ENCODE results near the gene HMCN1. TPM values are rescaled to one million over a fixed set of nuclear protein-coding genes. Genes with fewer than 3 reads are reported as not detected.

Gene HMCN1
- total and polyA plus RNA-seq, 9 donors: 1.4 to 26.6 (median 3.8) TPM

GRCh38 chr1:186112280-186112679 is 378.1 kb downstream of the HMCN1 start:
- no peaks in the 10 kb centered on the region for H3K9me3 ChIP-seq
- no peaks in the 10 kb centered on the region for H3K36me3 ChIP-seq
- 98 to 100% (median 100%) methylated on average over 2 of the region's 2 CpGs for WGBS, 3 donors
- H3K27ac ChIP-seq: no peak overlapping the region
- DNase-seq: no peak
- intact Hi-C loops (cut with DNase I): no loop called here
- H3K4me3 ChIP-seq: no peak overlapping the region
- TF ChIP-seq POLR2A (IDR thresholded peaks at IDR 0.05) (no peak), CTCF (IDR thresholded peaks at IDR 0.05) (no peak), EP300 (IDR thresholded peaks at IDR 0.05) (no peak)
- H3K4me1 ChIP-seq (ENCODE audit: insufficient read depth): no peaks in the 10 kb centered on the region
- H3K27me3 ChIP-seq: no peaks in the 10 kb centered on the region

DNA sequence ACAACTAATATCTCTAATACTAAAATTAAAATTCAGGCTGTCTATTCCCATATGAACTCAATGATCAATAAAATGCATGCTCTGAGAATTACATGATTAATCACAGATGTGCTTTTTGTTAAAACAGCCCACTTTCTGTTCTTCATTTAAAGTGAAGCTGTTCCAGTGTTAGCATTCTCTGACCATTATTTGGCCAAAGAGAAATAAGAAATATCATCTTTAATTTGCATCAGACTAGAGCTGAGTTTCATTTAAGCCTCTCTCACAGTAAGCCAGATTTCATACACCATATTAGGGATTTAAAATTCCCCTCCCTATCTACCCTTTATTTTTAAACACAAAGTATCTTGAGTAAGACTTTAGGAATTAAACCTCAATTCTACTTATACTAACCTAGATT is 379.3 kb downstream of the HMCN1 start:
- Histone ChIP-seq H3K27ac (no peak overlapping the region), H3K9me3 (no peaks in the 10 kb centered on the region), H3K4me3 (no peak overlapping the region), H3K4me1 (ENCODE audit: insufficient read depth) (no peaks in the 10 kb centered on the region), H3K36me3 (no peaks in the 10 kb centered on the region), H3K27me3 (no peaks in the 10 kb centered on the region)
- TF ChIP-seq CTCF (IDR thresholded peaks at IDR 0.05): no peak
- TF ChIP-seq EP300 (IDR thresholded peaks at IDR 0.05): no peak
- no peak for TF ChIP-seq POLR2A (IDR thresholded peaks at IDR 0.05)
- intact Hi-C loops (cut with DNase I): no loop called here
- no peak for DNase-seq

GRCh38 chr1:186118724-186119123 is 384.5 kb downstream of the HMCN1 start:
- DNase-seq: no peak
- TF ChIP-seq CTCF (IDR thresholded peaks at IDR 0.05) (no peak), EP300 (IDR thresholded peaks at IDR 0.05) (no peak), POLR2A (IDR thresholded peaks at IDR 0.05) (no peak)
- Histone ChIP-seq H3K9me3 (no peaks in the 10 kb centered on the region), H3K36me3 (no peaks in the 10 kb centered on the region), H3K4me3 (no peak overlapping the region), H3K27ac (no peak overlapping the region), H3K27me3 (no peaks in the 10 kb centered on the region), H3K4me1 (ENCODE audit: insufficient read depth) (no peaks in the 10 kb centered on the region)
- WGBS, 3 donors: 93 to 100% (median 97%) methylated on average over 1 of the region's 1 CpG
- intact Hi-C loops (cut with DNase I): no loop called here

- TF ChIP-seq EP300 (IDR thresholded peaks at IDR 0.05): no peak
- no peak for TF ChIP-seq CTCF (IDR thresholded peaks at IDR 0.05)
- no peak for TF ChIP-seq POLR2A (IDR thresholded peaks at IDR 0.05)
- no peak overlapping the region for H3K4me3 ChIP-seq
- no peaks in the 10 kb centered on the region for H3K4me1 ChIP-seq (ENCODE audit: insufficient read depth)
- WGBS, 3 donors: 95 to 96% (median 96%) methylated on average over 9 of the region's 9 CpGs
- no peak overlapping the region for H3K27ac ChIP-seq
- intact Hi-C loops (cut with DNase I): no loop called here
- H3K36me3 ChIP-seq: no peaks in the 10 kb centered on the region
- H3K27me3 ChIP-seq: no peaks in the 10 kb centered on the region
- no peaks in the 10 kb centered on the region for H3K9me3 ChIP-seq
- no peak for DNase-seq
Observed at GRCh38 chr1:186122837-186123236, 388.6 kb downstream of the HMCN1 start.

DNA sequence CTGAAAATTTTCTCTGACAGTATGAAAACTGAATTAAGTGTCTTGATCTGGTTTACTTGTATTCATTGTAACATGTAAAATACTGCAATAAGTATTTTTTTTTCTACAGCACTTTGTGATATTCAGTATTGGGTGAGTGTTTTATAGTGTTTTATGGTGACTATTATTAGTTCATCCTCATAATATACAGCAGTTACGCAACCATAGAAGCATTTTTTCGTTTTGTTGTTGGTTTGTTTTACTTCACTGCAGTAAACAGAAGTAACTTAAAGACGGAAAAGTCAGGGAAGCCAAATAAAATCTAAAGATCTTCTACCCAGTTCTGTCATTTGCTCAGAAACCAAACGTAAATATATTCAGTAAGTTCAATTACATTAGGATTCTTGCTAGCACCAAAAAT is 390.8 kb downstream of the HMCN1 start:
- WGBS, 3 donors: 86 to 87% (median 87%) methylated on average over 4 of the region's 4 CpGs
- Histone ChIP-seq H3K27ac (no peak overlapping the region), H3K4me1 (ENCODE audit: insufficient read depth) (no peaks in the 10 kb centered on the region), H3K27me3 (no peaks in the 10 kb centered on the region), H3K36me3 (no peaks in the 10 kb centered on the region), H3K4me3 (no peak overlapping the region), H3K9me3 (no peaks in the 10 kb centered on the region)
- no peak for TF ChIP-seq CTCF (IDR thresholded peaks at IDR 0.05)
- TF ChIP-seq EP300 (IDR thresholded peaks at IDR 0.05): no peak
- no peak for TF ChIP-seq POLR2A (IDR thresholded peaks at IDR 0.05)
- intact Hi-C loops (cut with DNase I): no loop called here
- no peak for DNase-seq
